Esophagus (tissue), 2 donors: ENCODE results near the gene ACAD10. TPM values are rescaled to one million over a fixed set of nuclear protein-coding genes. Genes with fewer than 3 reads are reported as not detected.

Experiments used
- H3K27ac ChIP-seq, 2 donors: one replicate each; pipeline ENCODE4 v1.5.1; 2013; ENCODE audit warnings: low read depth in 2 of 2, mild to moderate bottlenecking in 2 of 2, inconsistent platforms in 1 of 2, low read length in 1 of 2, moderate library complexity in 1 of 2
- H3K27me3 ChIP-seq, 2 donors: one replicate each; pipeline ENCODE4 v1.6.1; 2013; ENCODE audit warnings: low read length in 2 of 2, control low read depth in 1 of 2, mild to moderate bottlenecking in 1 of 2; ENCODE audit not compliant: insufficient read depth in 2 of 2, control insufficient read depth in 1 of 2
- H3K36me3 ChIP-seq, 2 donors: one replicate each; pipeline ENCODE4 v1.6.1; 2013; ENCODE audit warnings: low read length in 1 of 2; ENCODE audit not compliant: control insufficient read depth in 2 of 2, insufficient read depth in 2 of 2
- H3K4me1 ChIP-seq, 2 donors: one replicate each; pipeline ENCODE4 v1.6.1; 2013; ENCODE audit warnings: low read length in 1 of 2; ENCODE audit not compliant: control insufficient read depth in 2 of 2, insufficient read depth in 2 of 2
- H3K4me3 ChIP-seq, 2 donors: one replicate each; pipeline ENCODE4 v1.5.1; 2013; ENCODE audit warnings: low read length in 2 of 2, mild to moderate bottlenecking in 2 of 2, low read depth in 1 of 2, moderate library complexity in 1 of 2
- H3K9me3 ChIP-seq, 2 donors: one replicate each; pipeline ENCODE4 v1.6.1; 2013; ENCODE audit warnings: mild to moderate bottlenecking in 2 of 2, low read depth in 1 of 2, low read length in 1 of 2, moderate library complexity in 1 of 2; ENCODE audit not compliant: control insufficient read depth in 2 of 2, insufficient read depth in 1 of 2
- WGBS, 2 donors: extraction: QIAGEN DNeasy Blood & Tissue Kit; methylation state at CpG; one replicate each; pipeline ENCODE4 v1.1.7; 2013; 5-methylcytosine and 5-hydroxymethylcytosine counted together
- polyA plus RNA-seq, 2 donors: library from polyadenylated mRNA; stranded (reverse); fragments of 200-250 nt; gene quantifications; one replicate each; pipeline ENCODE4 v1.2.3, GENCODE V29; 2013
- donor health status: healthy with polysubstance abuse.
- donor health status: Bipolar disorder and iron deficiency.

The ACAD10 gene
- polyA plus RNA-seq, 2 donors = 8.2 to 18.3 TPM

GRCh38 chr12:111685322-111685810 is 487 bp upstream of the ACAD10 start:
- Histone ChIP-seq H3K27ac (peak overlapping the region; percentile 93 to 96), H3K9me3 (no peaks in the 10 kb centered on the region)
- 0 to 1% methylated on average over 36 of the region's 36 CpGs for WGBS, 2 donors

GRCh38 chr12:111686574-111687105 is 787 bp downstream of the ACAD10 start:
- H3K36me3 ChIP-seq = no peaks in the 10 kb centered on the region
- peak overlapping the region; percentile 94 to 95 for H3K4me3 ChIP-seq
- H3K4me1 ChIP-seq = peaks cover 0 to 6% of the 10 kb centered on the region in 2 donors
- 17% methylated on average over 15 of the region's 15 CpGs for WGBS, 2 donors
- H3K9me3 ChIP-seq = no peaks in the 10 kb centered on the region
- H3K27ac ChIP-seq = peak overlapping the region; percentile 93 to 96
- no peaks in the 10 kb centered on the region for H3K27me3 ChIP-seq

More at GRCh38 chr12:111685322-111685810, 487 bp upstream of the ACAD10 start:
- Histone ChIP-seq H3K27me3 (no peaks in the 10 kb centered on the region), H3K4me3 (peak overlapping the region; percentile 94 to 95), H3K4me1 (peaks cover 0 to 6% of the 10 kb centered on the region in 2 donors), H3K36me3 (peaks cover 3 to 4% of the 10 kb centered on the region in 2 donors)

DNA sequence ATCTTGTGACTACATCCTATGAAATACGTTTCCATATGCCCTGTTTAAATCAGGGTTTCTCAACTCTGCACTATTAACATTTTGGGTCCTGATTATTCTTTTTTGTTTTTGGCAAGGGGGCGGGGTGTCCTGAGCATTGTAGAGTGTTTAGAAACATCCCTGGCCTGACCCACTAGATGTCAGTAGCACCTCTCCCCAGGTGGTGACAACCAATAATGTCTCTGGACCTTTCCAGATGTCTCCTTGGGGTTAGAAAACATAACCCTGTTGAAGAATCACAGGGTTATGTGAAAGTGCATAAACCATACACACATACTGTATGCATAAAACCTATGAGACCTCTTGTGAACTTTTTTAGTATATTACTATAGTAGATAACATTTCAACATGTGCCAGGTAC is 1.4 kb downstream of the ACAD10 start:
- no peaks in the 10 kb centered on the region for H3K9me3 ChIP-seq
- 54 to 56% methylated on average over 2 of the region's 2 CpGs for WGBS, 2 donors
- H3K4me3 ChIP-seq = no peak overlapping the region
- H3K4me1 ChIP-seq = peaks cover 0 to 6% of the 10 kb centered on the region in 2 donors
- no peak overlapping the region for H3K27ac ChIP-seq
- H3K36me3 ChIP-seq = no peaks in the 10 kb centered on the region
- H3K27me3 ChIP-seq = no peaks in the 10 kb centered on the region

DNA sequence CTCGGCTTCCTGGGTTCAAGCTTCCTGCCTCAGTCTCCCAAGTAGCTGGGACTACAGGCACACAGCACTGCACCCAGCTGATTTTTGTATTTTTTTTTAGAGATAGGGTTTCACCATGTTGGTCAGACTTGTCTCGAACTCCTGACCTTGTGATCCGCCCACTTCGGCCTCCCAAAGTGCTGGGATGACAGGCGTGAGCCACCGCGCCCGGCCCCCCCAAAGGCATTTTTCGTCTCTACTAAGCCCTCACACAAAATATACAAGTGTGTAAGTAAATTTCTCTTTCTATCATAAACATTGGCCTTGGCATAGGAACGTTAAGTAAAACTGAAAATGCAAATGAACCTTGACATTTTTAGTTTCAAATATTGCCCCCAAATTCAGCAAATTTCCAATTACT is 2.1 kb downstream of the ACAD10 start:
- Histone ChIP-seq H3K9me3 (no peaks in the 10 kb centered on the region), H3K27me3 (no peaks in the 10 kb centered on the region), H3K36me3 (peaks cover 0 to 5% of the 10 kb centered on the region in 2 donors), H3K4me1 (peaks cover 0 to 6% of the 10 kb centered on the region in 2 donors), H3K4me3 (no peak overlapping the region), H3K27ac (no peak overlapping the region)
- WGBS, 2 donors = 89 to 91% methylated on average over 10 of the region's 10 CpGs

GRCh38 chr12:111691262-111691661 is 5.4 kb downstream of the ACAD10 start:
- Histone ChIP-seq H3K27me3 (no peaks in the 10 kb centered on the region), H3K9me3 (no peaks in the 10 kb centered on the region), H3K4me3 (no peak overlapping the region), H3K27ac (no peak overlapping the region), H3K4me1 (peaks cover 0 to 3% of the 10 kb centered on the region in 2 donors), H3K36me3 (peaks cover 3 to 13% of the 10 kb centered on the region in 2 donors)
- 96 to 97% methylated on average over 3 of the region's 3 CpGs for WGBS, 2 donors

- WGBS, 2 donors = 93 to 95% methylated on average over 15 of the region's 15 CpGs
- no peaks in the 10 kb centered on the region for H3K4me1 ChIP-seq
- H3K9me3 ChIP-seq = no peaks in the 10 kb centered on the region
- no peak overlapping the region for H3K27ac ChIP-seq
- H3K27me3 ChIP-seq = no peaks in the 10 kb centered on the region
- peaks cover 3 to 13% of the 10 kb centered on the region in 2 donors for H3K36me3 ChIP-seq
- no peak overlapping the region for H3K4me3 ChIP-seq
Measured at GRCh38 chr12:111692575-111693210, 6.8 kb downstream of the ACAD10 start.

- 93 to 95% methylated on average over 5 of the region's 5 CpGs for WGBS, 2 donors
- Histone ChIP-seq H3K27me3 (no peaks in the 10 kb centered on the region), H3K4me1 (no peaks in the 10 kb centered on the region), H3K4me3 (no peak overlapping the region), H3K9me3 (no peaks in the 10 kb centered on the region), H3K36me3 (peaks cover 3 to 13% of the 10 kb centered on the region in 2 donors), H3K27ac (no peak overlapping the region)
Measured at GRCh38 chr12:111693818-111694217, 8.0 kb downstream of the ACAD10 start.

DNA sequence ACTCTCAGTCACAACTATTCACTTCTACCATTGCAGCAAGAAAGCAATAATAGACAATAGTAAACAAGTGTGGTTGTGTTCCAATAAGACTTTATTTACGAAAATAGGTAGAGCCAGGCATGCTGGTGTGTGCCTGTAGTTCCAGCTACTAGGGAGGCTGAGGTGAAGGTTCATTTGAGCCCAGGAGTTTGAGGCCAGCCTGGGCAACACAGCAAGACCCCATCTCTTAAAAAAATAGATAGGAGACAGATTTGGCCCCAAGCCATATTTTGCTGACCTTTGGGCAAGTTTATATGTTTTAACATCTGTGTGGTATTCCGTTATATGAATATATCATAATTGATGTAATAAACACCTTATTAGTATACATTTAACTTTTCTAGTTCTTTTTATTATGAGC is 14.1 kb downstream of the ACAD10 start:
- peaks cover 0 to 13% of the 10 kb centered on the region in 2 donors for H3K36me3 ChIP-seq
- WGBS, 2 donors = 87 to 90% methylated on average over 2 of the region's 2 CpGs
- no peaks in the 10 kb centered on the region for H3K4me1 ChIP-seq
- H3K27ac ChIP-seq = no peak overlapping the region
- no peaks in the 10 kb centered on the region for H3K9me3 ChIP-seq
- H3K4me3 ChIP-seq = no peak overlapping the region
- no peaks in the 10 kb centered on the region for H3K27me3 ChIP-seq

DNA sequence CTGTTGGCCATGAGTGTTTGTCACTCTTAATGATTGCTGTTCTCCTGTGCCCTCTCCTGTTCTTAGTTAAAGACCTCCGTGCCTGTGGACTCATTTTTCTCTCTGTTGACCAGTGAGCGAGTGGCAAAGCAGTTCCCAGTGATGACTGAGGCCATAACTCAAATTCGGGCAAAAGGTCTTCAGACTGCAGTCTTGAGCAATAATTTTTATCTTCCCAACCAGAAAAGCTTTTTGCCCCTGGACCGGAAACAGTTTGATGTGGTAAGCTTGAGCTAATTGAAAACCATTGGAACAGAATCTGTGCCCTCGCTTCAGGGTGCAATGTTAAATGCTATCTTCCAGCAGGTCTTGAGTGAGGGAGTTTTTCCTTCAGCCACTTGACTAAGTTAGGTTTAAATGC is 19.8 kb downstream of the ACAD10 start:
- H3K9me3 ChIP-seq = no peaks in the 10 kb centered on the region
- H3K36me3 ChIP-seq = peaks cover 8 to 19% of the 10 kb centered on the region in 2 donors
- WGBS, 2 donors = 89 to 90% methylated on average over 5 of the region's 5 CpGs
- H3K27ac ChIP-seq = no peak overlapping the region
- H3K4me3 ChIP-seq = no peak overlapping the region
- no peaks in the 10 kb centered on the region for H3K27me3 ChIP-seq
- H3K4me1 ChIP-seq = no peaks in the 10 kb centered on the region

GRCh38 chr12:111706145-111706544 is 20.3 kb downstream of the ACAD10 start:
- peaks cover 8 to 20% of the 10 kb centered on the region in 2 donors for H3K36me3 ChIP-seq
- H3K27ac ChIP-seq = no peak overlapping the region
- H3K4me1 ChIP-seq = no peaks in the 10 kb centered on the region
- no peak overlapping the region for H3K4me3 ChIP-seq
- no peaks in the 10 kb centered on the region for H3K9me3 ChIP-seq
- 89 to 90% methylated on average over 6 of the region's 6 CpGs for WGBS, 2 donors
- H3K27me3 ChIP-seq = no peaks in the 10 kb centered on the region
